GM12865 (cell line): Measurements from ENCODE around the gene RYR3.

Experiments used
- DNase-seq: peaks from one replicate; pipeline ENCODE4 v3.0.0; 2010; ENCODE audit warnings: low read depth
- H3K4me3 ChIP-seq: 2 replicates; pipeline ENCODE4 v1.5.1; 2011; ENCODE audit warnings: mild to moderate bottlenecking, low read depth, low read length, control low read depth
- TF ChIP-seq, protein P1 (sequence below): IDR thresholded peaks from 2 replicates; pipeline ENCODE4 v1.5.1; 2011; ENCODE audit warnings: low read length, control low read depth, low read depth, inconsistent platforms; ENCODE audit not compliant: insufficient read depth; ENCODE audit errors: missing control alignments

Gene RYR3

DNA sequence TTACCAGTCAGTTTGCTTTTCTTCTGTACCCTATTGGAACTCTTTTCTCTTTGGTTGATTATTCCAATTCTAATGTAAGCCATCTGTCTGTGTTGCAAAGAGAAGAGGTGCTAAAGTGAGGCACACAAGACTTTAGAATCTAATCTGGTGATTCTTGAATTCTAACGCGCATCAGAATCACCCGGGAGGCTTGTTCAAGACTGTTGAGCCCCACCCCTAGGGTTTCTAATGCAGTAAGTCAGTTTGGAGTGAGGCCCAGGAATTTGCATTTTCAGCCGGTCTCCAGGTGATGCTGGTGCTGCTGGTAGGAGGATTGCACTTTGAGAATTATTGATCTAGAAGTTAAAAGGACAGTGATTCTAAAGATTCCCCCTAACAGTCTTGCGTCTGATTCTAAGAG is 472.2 kb downstream of the RYR3 start:
- DNase-seq: no peak
- TF ChIP-seq, protein P1, sequence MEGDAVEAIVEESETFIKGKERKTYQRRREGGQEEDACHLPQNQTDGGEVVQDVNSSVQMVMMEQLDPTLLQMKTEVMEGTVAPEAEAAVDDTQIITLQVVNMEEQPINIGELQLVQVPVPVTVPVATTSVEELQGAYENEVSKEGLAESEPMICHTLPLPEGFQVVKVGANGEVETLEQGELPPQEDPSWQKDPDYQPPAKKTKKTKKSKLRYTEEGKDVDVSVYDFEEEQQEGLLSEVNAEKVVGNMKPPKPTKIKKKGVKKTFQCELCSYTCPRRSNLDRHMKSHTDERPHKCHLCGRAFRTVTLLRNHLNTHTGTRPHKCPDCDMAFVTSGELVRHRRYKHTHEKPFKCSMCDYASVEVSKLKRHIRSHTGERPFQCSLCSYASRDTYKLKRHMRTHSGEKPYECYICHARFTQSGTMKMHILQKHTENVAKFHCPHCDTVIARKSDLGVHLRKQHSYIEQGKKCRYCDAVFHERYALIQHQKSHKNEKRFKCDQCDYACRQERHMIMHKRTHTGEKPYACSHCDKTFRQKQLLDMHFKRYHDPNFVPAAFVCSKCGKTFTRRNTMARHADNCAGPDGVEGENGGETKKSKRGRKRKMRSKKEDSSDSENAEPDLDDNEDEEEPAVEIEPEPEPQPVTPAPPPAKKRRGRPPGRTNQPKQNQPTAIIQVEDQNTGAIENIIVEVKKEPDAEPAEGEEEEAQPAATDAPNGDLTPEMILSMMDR: no peak

GRCh38 chr15:33785366-33785765 is 474.6 kb downstream of the RYR3 start:
- no peak for DNase-seq
- H3K4me3 ChIP-seq: no peak overlapping the region

More for the DNA sequence above, 472.2 kb downstream of the RYR3 start:
- H3K4me3 ChIP-seq: no peak overlapping the region

GRCh38 chr15:33788906-33789540 is 478.3 kb downstream of the RYR3 start:
- no peak overlapping the region for H3K4me3 ChIP-seq
- TF ChIP-seq, protein P1: no peak
- no peak for DNase-seq

More at GRCh38 chr15:33785366-33785765, 474.6 kb downstream of the RYR3 start:
- TF ChIP-seq, protein P1: no peak

- TF ChIP-seq, protein P1: no peak
- H3K4me3 ChIP-seq: no peak overlapping the region
- DNase-seq: no peak
These were observed 483.7 kb downstream of the RYR3 start for GRCh38 chr15:33794453-33794852.

DNA sequence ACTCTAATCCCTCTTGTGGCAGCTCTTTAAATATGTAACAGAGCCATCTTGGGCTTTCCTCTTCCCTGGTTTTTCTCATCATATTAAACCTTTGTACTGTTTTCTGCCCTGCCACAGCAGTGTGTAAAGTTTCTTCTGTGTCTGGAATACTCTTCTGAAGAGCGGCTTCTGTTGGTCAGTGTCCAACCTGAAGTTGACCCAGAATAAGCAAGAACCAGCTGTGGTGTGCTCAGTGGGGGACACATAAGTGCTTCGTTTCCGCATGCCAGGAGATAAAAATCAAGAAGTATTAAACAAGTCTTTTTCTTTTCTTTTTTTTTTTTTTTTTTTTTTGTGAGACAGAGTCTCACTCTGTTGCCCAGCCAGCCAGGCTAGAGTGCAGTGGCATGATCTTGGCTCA is 484.3 kb downstream of the RYR3 start:
- no peak overlapping the region for H3K4me3 ChIP-seq
- TF ChIP-seq, protein P1: no peak
- no peak for DNase-seq

DNA sequence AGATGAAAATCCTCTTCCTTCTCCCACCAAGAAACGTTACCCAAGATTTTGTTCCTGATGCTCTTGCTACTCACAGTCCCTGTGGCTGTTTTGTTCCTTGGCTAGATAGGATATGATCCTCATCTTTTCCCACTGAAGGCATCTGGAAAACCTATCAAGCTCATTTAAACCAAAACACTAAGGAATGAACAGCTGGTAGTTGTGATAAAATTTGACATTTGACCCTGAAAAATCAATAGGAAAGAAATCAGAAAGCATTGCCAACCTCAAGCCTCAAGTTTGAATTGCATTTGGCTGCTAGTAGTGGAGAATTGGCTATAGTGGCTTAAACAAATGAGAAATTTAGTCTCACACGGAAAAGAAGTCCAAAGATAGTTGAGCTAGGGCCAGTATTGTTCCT is 486.9 kb downstream of the RYR3 start:
- TF ChIP-seq, protein P1: no peak
- no peak overlapping the region for H3K4me3 ChIP-seq
- DNase-seq: no peak

DNA sequence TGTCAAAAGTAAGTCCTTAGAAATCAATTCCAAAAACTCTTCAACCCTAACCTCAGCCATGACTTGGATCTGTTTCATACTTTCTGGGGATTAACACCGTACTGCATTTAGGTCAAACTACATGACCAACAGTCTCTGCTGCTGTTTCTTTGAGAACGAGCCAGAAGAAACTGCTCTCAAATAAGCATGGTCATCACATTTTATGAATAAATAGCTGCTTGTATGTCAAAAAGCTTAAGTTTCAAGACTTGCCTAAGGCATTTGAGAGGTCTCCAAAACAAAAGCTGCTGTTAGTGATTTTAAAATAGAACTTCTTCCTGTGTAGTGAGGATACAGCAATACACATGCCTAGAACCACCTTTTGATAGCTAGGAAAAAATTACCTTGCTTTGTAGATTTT is 491.2 kb downstream of the RYR3 start:
- TF ChIP-seq, protein P1: no peak
- H3K4me3 ChIP-seq: no peak overlapping the region
- DNase-seq: no peak
